Esophagus squamous epithelium (tissue), 5 donors: ENCODE measurements around the gene CD248. TPM values are rescaled to one million over a fixed set of nuclear protein-coding genes. Genes with fewer than 3 reads are reported as not detected.

ENCODE experiments used
- DNase-seq: peaks from one replicate; lab custom pipeline; 2025; lab: John Stamatoyannopoulos, UW
- H3K27ac ChIP-seq, 4 donors: fragments of 200-600 bp; sonication (generic); one replicate each; pipeline ENCODE4 v1.5.1; 2016 to 2019; ENCODE audit warnings: mild to moderate bottlenecking in 1 of 4
- H3K27me3 ChIP-seq, 4 donors: fragments of 200-600 bp; sonication (generic); 1 replicate in 3 of 4; 2 replicates in 1 of 4; pipeline versions ENCODE4 v1.5.1 to v1.6.0; 2017 to 2021; ENCODE audit warnings: antibody characterized with exemption in 1 of 4
- H3K36me3 ChIP-seq, 3 donors: fragments of 200-600 bp; sonication (generic); one replicate each; pipeline ENCODE4 v1.5.1; 2016 to 2019
- H3K4me1 ChIP-seq, 3 donors: fragments of 200-600 bp; sonication (generic); one replicate each; pipeline ENCODE4 v1.5.1; 2017 to 2019
- H3K4me3 ChIP-seq, 4 donors: fragments of 200-600 bp; sonication (generic); 1 replicate in 3 of 4; 2 replicates in 1 of 4; pipeline ENCODE4 v1.5.1; 2016 to 2019; ENCODE audit warnings: mild to moderate bottlenecking in 2 of 4, moderate library complexity in 1 of 4
- H3K9me3 ChIP-seq, 3 donors: fragments of 200-600 bp; sonication (generic); one replicate each; pipeline ENCODE4 v1.5.1; 2016 to 2019
- CTCF ChIP-seq, 6 experiments: fragments of 450-650 bp in 4 of 6; fragments of 200-600 bp in 2 of 6; sonication (generic) in 2 of 6; IDR thresholded peaks; one replicate each; pipeline ENCODE4 v1.5.1; 2016 to 2019; ENCODE audit warnings: antibody characterized with exemption in 6 of 6, mild to moderate bottlenecking in 4 of 6, moderate library complexity in 4 of 6
- POLR2A ChIP-seq, 4 donors: fragments of 450-650 bp; IDR thresholded peaks; one replicate each; pipeline ENCODE4 v1.6.1; 2017; ENCODE audit warnings: antibody characterized with exemption in 4 of 4, mild to moderate bottlenecking in 4 of 4, moderate library complexity in 3 of 4
- WGBS, 2 donors: methylation state at CpG; one replicate each; pipeline ENCODE4 v1.1.5; 2018; 5-methylcytosine and 5-hydroxymethylcytosine counted together
- intact Hi-C: fragments of 100-400 bp; cut with DNase I; formaldehyde crosslinking; loops from one replicate; pipeline ENCODE4 v1.15.0; 2022
- total RNA-seq, 4 donors: library from RNA; depleted of rRNA; stranded (reverse); fragments of >200 nt; gene quantifications; one replicate each; pipeline ENCODE4 v1.1.0, GENCODE V29; 2016
- donor health status: DM: yes; HTN: yes; CAD: no.

Gene CD248
- total RNA-seq, 4 donors from 2014 or later, result 1.9 to 13.2 (median 6.1) TPM

GRCh38 chr11:66275984-66276612 is 40.7 kb downstream of the CD248 start:
- H3K36me3 ChIP-seq, result peaks cover 36 to 61% (median 37%) of the 10 kb centered on the region in 3 donors
- no peak overlapping the region for H3K4me3 ChIP-seq
- TF ChIP-seq CTCF (IDR thresholded peaks at IDR 0.05) (no peak), POLR2A (IDR thresholded peaks at IDR 0.05) (no peak)
- peaks cover 4 to 50% (median 11%) of the 10 kb centered on the region in 3 donors for H3K4me1 ChIP-seq
- 94% methylated on average over 3 of the region's 14 CpGs; no CpG with 5 or more reads in 1 of the 2 donors for WGBS, 2 donors
- intact Hi-C loops, result no loop called here
- peaks cover 0 to 6% (median 0%) of the 10 kb centered on the region in 4 donors for H3K27me3 ChIP-seq
- no peaks in the 10 kb centered on the region for H3K9me3 ChIP-seq
- H3K27ac ChIP-seq, result no peak overlapping the region
- DNase-seq, result no peak

DNA sequence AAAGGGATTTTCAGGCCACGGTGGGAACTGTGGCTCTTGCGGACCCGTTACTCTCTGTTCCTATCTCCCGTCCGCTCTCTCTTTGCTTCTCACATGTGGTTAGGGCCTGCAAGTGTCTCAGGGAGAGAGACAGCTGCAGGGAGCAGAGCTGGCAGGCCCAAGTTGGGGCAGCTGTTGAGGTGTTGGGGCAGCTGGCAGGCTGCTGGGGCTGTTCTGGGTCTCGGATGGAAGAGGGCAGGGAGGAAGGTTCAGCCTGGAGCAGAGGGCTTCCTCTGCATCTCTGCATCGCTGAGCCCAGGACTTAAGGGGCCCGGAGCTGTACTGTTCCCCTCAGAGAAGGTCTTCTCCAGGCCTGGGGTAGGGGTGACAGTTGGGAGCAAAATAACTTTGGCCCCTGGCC is 41.4 kb downstream of the CD248 start:
- peaks cover 4 to 57% (median 11%) of the 10 kb centered on the region in 3 donors for H3K4me1 ChIP-seq
- H3K4me3 ChIP-seq, result no peak overlapping the region
- H3K27me3 ChIP-seq, result peaks cover 0 to 6% (median 0%) of the 10 kb centered on the region in 4 donors
- DNase-seq, result no peak
- TF ChIP-seq CTCF (IDR thresholded peaks at IDR 0.05) (no peak), POLR2A (IDR thresholded peaks at IDR 0.05) (no peak)
- no peak overlapping the region for H3K27ac ChIP-seq
- intact Hi-C loops, result no loop called here
- peaks cover 37 to 68% (median 42%) of the 10 kb centered on the region in 3 donors for H3K36me3 ChIP-seq
- 88% methylated on average over 6 of the region's 8 CpGs for WGBS, 2 donors
- H3K9me3 ChIP-seq, result no peaks in the 10 kb centered on the region

GRCh38 chr11:66274219-66274618 is 42.6 kb downstream of the CD248 start:
- WGBS, 2 donors, result 44% methylated on average over 1 of the region's 1 CpG; no CpG with 5 or more reads in 1 of the 2 donors
- H3K36me3 ChIP-seq, result peaks cover 37 to 70% (median 42%) of the 10 kb centered on the region in 3 donors

DNA sequence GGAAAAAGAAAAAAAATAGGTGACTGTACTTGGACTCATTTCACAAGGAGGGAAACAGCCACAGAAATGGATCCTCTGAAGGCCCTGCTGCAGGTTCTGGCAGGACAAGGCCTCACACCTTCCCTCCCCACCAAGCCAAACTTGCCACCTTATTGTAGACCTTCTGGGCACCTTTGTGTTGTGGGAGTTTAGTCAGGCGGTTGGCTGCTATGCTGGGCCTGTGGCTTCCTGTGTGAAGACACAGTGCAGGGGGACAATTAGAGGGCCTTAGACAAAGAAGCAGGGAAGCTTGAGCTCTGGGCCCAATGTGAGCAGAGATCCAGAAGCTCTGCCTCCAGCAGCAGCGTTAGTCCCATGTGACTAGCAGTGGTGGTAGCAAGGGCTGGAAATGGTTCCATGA is 44.2 kb downstream of the CD248 start:
- intact Hi-C loops, result no loop called here

More at GRCh38 chr11:66274219-66274618, 42.6 kb downstream of the CD248 start:
- Histone ChIP-seq H3K27me3 (peaks cover 0 to 6% (median 0%) of the 10 kb centered on the region in 4 donors), H3K4me3 (no peak overlapping the region), H3K9me3 (no peaks in the 10 kb centered on the region), H3K4me1 (peaks cover 11 to 69% (median 12%) of the 10 kb centered on the region in 3 donors), H3K27ac (no peak overlapping the region)
- TF ChIP-seq CTCF (IDR thresholded peaks at IDR 0.05) (no peak), POLR2A (IDR thresholded peaks at IDR 0.05) (no peak)
- no peak for DNase-seq
- intact Hi-C loops, result no loop called here

DNA sequence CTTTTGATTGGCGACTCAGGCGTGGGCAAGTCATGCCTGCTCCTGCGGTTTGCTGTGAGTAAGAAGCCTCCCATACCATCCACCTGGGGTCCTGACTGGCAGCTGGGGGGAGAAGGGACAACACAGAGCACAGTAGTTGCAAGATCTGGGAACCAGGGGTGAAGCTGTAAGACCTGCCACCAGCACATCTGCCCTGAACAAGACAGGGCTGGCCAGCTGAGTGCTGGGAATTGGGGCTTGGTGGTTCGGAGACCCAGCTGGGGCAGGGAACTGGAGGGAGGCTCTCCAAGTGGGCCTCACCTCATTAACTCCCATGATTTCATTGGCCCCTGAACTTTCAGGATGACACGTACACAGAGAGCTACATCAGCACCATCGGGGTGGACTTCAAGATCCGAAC is 45.0 kb downstream of the CD248 start:
- Histone ChIP-seq H3K27ac (no peak overlapping the region), H3K27me3 (no peaks in the 10 kb centered on the region), H3K4me1 (peaks cover 4 to 70% (median 12%) of the 10 kb centered on the region in 3 donors), H3K9me3 (no peaks in the 10 kb centered on the region), H3K36me3 (peaks cover 37 to 66% (median 42%) of the 10 kb centered on the region in 3 donors), H3K4me3 (no peak overlapping the region)
- WGBS, 2 donors, result 73 to 93% methylated on average over 3 to 4 of the region's 7 CpGs
- DNase-seq, result no peak
- intact Hi-C loops, result no loop called here
- TF ChIP-seq POLR2A (IDR thresholded peaks at IDR 0.05), result no peak
- no peak for TF ChIP-seq CTCF (IDR thresholded peaks at IDR 0.05)

More for the DNA sequence above, 44.2 kb downstream of the CD248 start:
- Histone ChIP-seq H3K4me3 (no peak overlapping the region), H3K9me3 (no peaks in the 10 kb centered on the region), H3K36me3 (peaks cover 37 to 70% (median 42%) of the 10 kb centered on the region in 3 donors), H3K4me1 (peaks cover 3 to 68% (median 9%) of the 10 kb centered on the region in 3 donors), H3K27me3 (no peaks in the 10 kb centered on the region), H3K27ac (no peak overlapping the region)
- TF ChIP-seq POLR2A (IDR thresholded peaks at IDR 0.05), result no peak
- DNase-seq, result no peak
- WGBS, 2 donors, result 63% methylated on average over 2 of the region's 2 CpGs; no CpG with 5 or more reads in 1 of the 2 donors
